Esophagus muscularis mucosa (tissue), 4 donors: ENCODE results near the gene OTUD4. TPM values are rescaled to one million over a fixed set of nuclear protein-coding genes. Genes with fewer than 3 reads are reported as not detected.
"Not testable (repeated sequence)": the region's sequence is repeated elsewhere in the genome, so short reads cannot be mapped to it uniquely, and the experiment has no call there.

Experiments used
- DNase-seq: peaks from one replicate; pipeline ENCODE4 v3.0.0-alpha.2; 2017; ENCODE audit errors: extremely low spot score
- H3K27ac ChIP-seq, 4 donors: fragments of 200-600 bp; sonication (generic); replicated peaks in 1 of 4; 1 replicate in 3 of 4; 2 replicates in 1 of 4; pipeline ENCODE4 v1.5.1; 2016 to 2019; ENCODE audit warnings: mild to moderate bottlenecking in 1 of 4
- H3K27me3 ChIP-seq, 4 donors: fragments of 200-600 bp; sonication (generic); one replicate each; pipeline versions ENCODE4 v1.5.1 to v1.6.0; 2016 to 2019
- H3K36me3 ChIP-seq, 4 donors: fragments of 200-600 bp; sonication (generic); one replicate each; pipeline ENCODE4 v1.5.1; 2016 to 2019
- H3K4me1 ChIP-seq, 4 donors: fragments of 200-600 bp; sonication (generic); one replicate each; pipeline ENCODE4 v1.5.1; 2016 to 2019
- H3K4me3 ChIP-seq, 4 donors: fragments of 200-600 bp; sonication (generic); 1 replicate in 2 of 4; 2 replicates in 2 of 4; pipeline ENCODE4 v1.5.1; 2016 to 2019; ENCODE audit warnings: mild to moderate bottlenecking in 4 of 4, moderate library complexity in 1 of 4
- H3K9me3 ChIP-seq, 4 donors: fragments of 200-600 bp; sonication (generic); 1 replicate in 3 of 4; 2 replicates in 1 of 4; pipeline ENCODE4 v1.5.1; 2016 to 2019
- EP300 ChIP-seq: sonication (generic); formaldehyde crosslinking; IDR thresholded peaks from one replicate; pipeline ENCODE4 v1.6.1; 2017; ENCODE audit warnings: antibody characterized with exemption
- POLR2A ChIP-seq: fragments of 450-650 bp; IDR thresholded peaks from one replicate; pipeline ENCODE4 v1.6.1; 2017; ENCODE audit warnings: antibody characterized with exemption, moderate library complexity, mild to moderate bottlenecking, low read depth
- POLR2AphosphoS5 ChIP-seq, 2 donors: sonication (generic); formaldehyde crosslinking; IDR thresholded peaks; one replicate each; pipeline ENCODE4 v1.6.1; 2017; ENCODE audit warnings: antibody characterized with exemption in 2 of 2
- WGBS: methylation state at CpG from one replicate; pipeline ENCODE4 v1.1.5; 2018; 5-methylcytosine and 5-hydroxymethylcytosine counted together
- intact Hi-C: fragments of 100-400 bp; cut with DNase I; formaldehyde crosslinking; loops from one replicate; pipeline ENCODE4 v1.15.1; 2023
- total RNA-seq, 4 donors: library from RNA; depleted of rRNA; stranded (reverse); fragments of >200 nt; gene quantifications; one replicate each; pipeline versions ENCODE4 v1.1.0 to v1.2.1, GENCODE V29; 2016
- TF ChIP-seq, protein P1 (sequence below), 3 experiments: fragments of 200-600 bp in 2 of 3; fragments of 450-650 bp in 1 of 3; sonication (generic) in 2 of 3; IDR thresholded peaks; one replicate each; pipeline ENCODE4 v1.5.1; 2017 to 2019; ENCODE audit warnings: antibody characterized with exemption in 3 of 3, mild to moderate bottlenecking in 2 of 3, moderate library complexity in 1 of 3

Gene OTUD4
- total RNA-seq, 4 donors from 2014 or later: 29.8 to 49.1 (median 38.3) TPM

DNA sequence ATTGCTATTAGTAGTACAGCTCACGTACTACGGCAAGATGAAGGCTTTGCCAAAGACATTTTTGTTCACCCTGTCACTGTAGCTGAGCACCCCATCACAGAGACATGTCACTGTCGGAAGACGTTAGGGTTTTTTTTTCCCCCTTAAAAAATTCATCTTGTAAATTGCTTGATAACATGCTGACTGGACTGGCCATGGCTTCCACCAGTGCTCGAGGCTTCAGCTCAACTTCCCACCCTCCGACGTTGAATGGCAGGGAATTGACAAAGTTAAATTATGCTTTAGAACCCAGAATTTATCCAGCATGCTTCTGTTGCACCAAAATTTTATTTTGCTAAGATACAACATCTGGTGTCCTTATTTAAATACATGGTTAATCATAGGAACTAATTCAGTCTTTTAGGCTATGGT lies 707 bp upstream of the OTUD4 start:
- TF ChIP-seq EP300: no peak
- TF ChIP-seq, protein P1, sequence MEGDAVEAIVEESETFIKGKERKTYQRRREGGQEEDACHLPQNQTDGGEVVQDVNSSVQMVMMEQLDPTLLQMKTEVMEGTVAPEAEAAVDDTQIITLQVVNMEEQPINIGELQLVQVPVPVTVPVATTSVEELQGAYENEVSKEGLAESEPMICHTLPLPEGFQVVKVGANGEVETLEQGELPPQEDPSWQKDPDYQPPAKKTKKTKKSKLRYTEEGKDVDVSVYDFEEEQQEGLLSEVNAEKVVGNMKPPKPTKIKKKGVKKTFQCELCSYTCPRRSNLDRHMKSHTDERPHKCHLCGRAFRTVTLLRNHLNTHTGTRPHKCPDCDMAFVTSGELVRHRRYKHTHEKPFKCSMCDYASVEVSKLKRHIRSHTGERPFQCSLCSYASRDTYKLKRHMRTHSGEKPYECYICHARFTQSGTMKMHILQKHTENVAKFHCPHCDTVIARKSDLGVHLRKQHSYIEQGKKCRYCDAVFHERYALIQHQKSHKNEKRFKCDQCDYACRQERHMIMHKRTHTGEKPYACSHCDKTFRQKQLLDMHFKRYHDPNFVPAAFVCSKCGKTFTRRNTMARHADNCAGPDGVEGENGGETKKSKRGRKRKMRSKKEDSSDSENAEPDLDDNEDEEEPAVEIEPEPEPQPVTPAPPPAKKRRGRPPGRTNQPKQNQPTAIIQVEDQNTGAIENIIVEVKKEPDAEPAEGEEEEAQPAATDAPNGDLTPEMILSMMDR (IDR thresholded peaks at IDR 0.05): no peak
- TF ChIP-seq POLR2AphosphoS5 (IDR thresholded peaks at IDR 0.05): no peak
- no peak for TF ChIP-seq POLR2A
- Histone ChIP-seq H3K27me3 (no peaks in the 10 kb centered on the region), H3K27ac (peak overlapping the region; percentile 96 to 98 (median 98)), H3K4me3 (peak overlapping the region; percentile 71 to 91 (median 86)), H3K4me1 (peaks cover 15 to 37% (median 33%) of the 10 kb centered on the region in 4 donors), H3K9me3 (no peaks in the 10 kb centered on the region), H3K36me3 (no peaks in the 10 kb centered on the region)
- 7% methylated on average over 7 of the region's 7 CpGs for WGBS
- intact Hi-C loops: loop anchor here (5.0 kb wide), 1 partner anchor 436 kb away; the partner anchor contains the start of gene MMAA
- DNase-seq: no peak

DNA sequence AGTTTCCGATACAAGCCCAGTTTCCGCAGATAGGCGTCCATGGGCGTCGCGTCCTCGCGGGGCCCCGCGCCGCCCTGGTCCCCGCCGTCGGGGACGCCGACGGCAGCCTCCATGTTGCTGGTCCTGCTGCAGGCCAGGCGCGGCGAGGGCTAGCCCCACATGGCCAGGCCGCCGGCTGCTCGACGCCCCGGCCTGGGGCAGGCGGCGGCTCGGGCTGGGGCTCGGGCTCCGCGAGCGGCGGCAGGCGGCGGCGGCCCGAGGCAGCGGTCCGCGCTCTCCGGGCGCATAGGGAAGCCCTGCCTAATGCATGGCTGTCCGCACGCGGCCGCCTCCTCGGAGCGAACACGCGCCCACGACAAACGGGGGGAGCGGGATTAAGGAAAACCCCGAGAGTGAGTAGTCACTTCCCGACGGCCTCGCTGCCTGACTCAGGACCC lies 510 bp downstream of the OTUD4 start:
- 0% methylated on average over 6 of the region's 57 CpGs for WGBS

DNA sequence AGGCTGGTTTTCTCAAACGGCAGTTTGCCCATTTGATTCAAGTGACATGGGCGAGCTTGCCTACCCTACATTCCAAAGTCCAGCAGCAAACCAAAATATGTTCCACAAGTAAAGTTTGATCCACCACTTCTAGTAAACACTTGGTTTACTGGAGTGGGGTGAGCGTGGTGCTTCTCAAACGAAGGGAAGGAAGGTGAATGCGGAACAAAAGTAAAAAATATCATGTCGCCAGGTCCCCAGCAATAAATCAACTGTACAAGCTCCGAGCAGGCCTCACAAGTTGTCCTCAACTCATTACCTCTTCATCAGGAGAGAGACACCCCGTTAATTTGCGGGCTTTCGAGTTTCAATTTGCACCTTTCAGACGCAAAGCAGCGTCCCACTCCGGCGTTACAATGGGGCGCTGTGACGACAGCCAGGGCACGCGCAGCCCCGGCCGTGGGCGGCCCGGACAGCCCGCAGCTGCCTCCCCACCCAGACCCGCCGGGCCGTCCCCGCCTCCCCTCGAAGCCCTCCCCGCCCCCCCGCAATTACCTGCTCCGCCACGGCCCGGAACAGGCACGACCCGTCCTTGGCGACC lies 1.0 kb downstream of the OTUD4 start:
- TF ChIP-seq, protein P1 (IDR thresholded peaks at IDR 0.05): no peak
- peak; percentile 68 to 79 for TF ChIP-seq POLR2AphosphoS5 (IDR thresholded peaks at IDR 0.05)
- TF ChIP-seq POLR2A: peak; percentile 14
- TF ChIP-seq EP300: peak; percentile 23
- Histone ChIP-seq H3K36me3 (no peaks in the 10 kb centered on the region), H3K4me1 (peaks cover 24 to 49% (median 42%) of the 10 kb centered on the region in 4 donors), H3K27me3 (no peaks in the 10 kb centered on the region), H3K4me3 (peak overlapping the region; percentile 71 to 91 (median 86)), H3K9me3 (no peaks in the 10 kb centered on the region), H3K27ac (peak overlapping the region; percentile 96 to 98 (median 98))
- WGBS: 0% methylated on average over 25 of the region's 36 CpGs
- intact Hi-C loops: loop anchor here (5.0 to 10.0 kb wide), 2 partner anchors 82 to 305 kb away; partner anchors contain the start of genes ABCE1, ANAPC10 and SMAD1
- DNase-seq: no peak

More for the DNA sequence above, 510 bp downstream of the OTUD4 start:
- H3K4me3 ChIP-seq: peak overlapping the region; percentile 71 to 91 (median 86)
- peaks cover 24 to 49% (median 42%) of the 10 kb centered on the region in 4 donors for H3K4me1 ChIP-seq
- H3K27me3 ChIP-seq, H3K9me3 ChIP-seq, H3K36me3 ChIP-seq, DNase-seq: not testable (repeated sequence)
- intact Hi-C loops: loop anchor here (5.0 to 10.0 kb wide), 3 partner anchors 83 to 437 kb away; partner anchors contain the start of genes ABCE1, ANAPC10, MMAA and SMAD1
- H3K27ac ChIP-seq: peak overlapping the region; percentile 96 to 98 (median 98)

DNA sequence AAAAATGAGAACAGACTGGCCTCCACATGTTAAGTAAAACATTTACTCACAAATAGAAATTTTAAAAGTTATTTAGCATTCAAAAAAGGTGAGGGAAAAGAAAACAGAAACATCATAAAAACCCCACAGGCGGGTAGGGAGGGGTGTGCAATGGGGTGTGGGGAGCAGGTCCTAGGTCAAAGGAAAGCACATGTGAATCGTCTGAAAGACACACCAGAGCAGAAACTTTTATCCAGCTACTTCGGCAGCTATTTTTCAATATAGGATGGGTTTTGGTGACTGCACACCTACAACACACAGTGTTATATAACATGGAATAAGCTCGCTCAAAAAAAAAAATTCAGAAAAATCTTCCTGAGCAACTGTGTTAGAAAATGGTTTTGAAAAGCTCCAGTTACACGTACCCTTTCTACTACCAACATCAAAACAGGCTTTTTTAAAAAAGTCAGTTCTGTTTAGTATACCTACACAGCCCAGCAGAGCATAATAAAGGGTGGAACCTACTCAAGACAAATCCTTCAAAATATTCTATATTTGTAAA lies 1.6 kb downstream of the OTUD4 start:
- Histone ChIP-seq H3K27me3 (no peaks in the 10 kb centered on the region), H3K4me3 (peak overlapping the region; percentile 71 to 91 (median 86)), H3K4me1 (peaks cover 24 to 49% (median 42%) of the 10 kb centered on the region in 4 donors), H3K27ac (peak overlapping the region; percentile 96 to 98 (median 98)), H3K9me3 (no peaks in the 10 kb centered on the region), H3K36me3 (peaks cover 0 to 4% (median 2%) of the 10 kb centered on the region in 4 donors)
- 5% methylated on average over 5 of the region's 5 CpGs for WGBS
- no peak for DNase-seq
- intact Hi-C loops: loop anchor here (5.0 to 10.0 kb wide), 2 partner anchors 82 to 306 kb away; partner anchors contain the start of genes ABCE1, ANAPC10 and SMAD1
- no peak for TF ChIP-seq POLR2A
- TF ChIP-seq POLR2AphosphoS5 (IDR thresholded peaks at IDR 0.05): no peak
- TF ChIP-seq, protein P1 (IDR thresholded peaks at IDR 0.05): no peak
- TF ChIP-seq EP300: no peak

DNA sequence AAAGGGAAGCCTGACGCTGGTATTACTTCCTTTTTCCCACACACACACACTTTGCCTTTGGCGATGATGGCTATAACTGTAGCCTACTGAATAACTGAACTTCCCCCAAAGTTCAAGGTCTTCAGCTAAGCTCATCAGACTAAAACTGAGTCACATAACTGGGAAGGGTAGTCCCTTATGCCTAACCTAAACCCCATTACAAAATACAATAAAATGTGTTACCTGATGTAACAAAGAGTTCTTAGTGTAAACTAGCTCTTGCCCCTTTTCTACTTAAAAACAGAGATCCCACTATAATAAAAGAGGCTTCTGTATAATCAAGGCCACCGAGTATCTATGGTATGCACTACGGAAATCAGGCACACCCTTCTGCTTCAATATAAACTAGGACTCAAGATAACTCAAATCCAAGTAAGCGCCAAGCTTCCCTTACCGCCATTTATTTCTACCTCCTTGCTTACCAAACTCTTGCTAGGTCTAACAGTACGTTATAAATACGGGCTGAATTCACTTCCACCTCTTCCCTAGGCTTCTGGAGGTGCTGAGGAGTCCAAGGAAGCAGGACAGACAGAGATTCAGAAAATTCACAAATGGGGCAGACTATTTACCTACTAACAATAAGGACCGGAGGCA lies 2.4 kb downstream of the OTUD4 start:
- WGBS: 15% methylated on average over 9 of the region's 9 CpGs
- Histone ChIP-seq H3K9me3 (no peaks in the 10 kb centered on the region), H3K4me3 (peak overlapping the region; percentile 71 to 91 (median 86)), H3K4me1 (peaks cover 24 to 49% (median 43%) of the 10 kb centered on the region in 4 donors), H3K36me3 (peaks cover 0 to 12% (median 2%) of the 10 kb centered on the region in 4 donors), H3K27me3 (no peaks in the 10 kb centered on the region), H3K27ac (peak overlapping the region; percentile 96 to 98 (median 98))
- intact Hi-C loops: loop anchor here (5.0 to 10.0 kb wide), 2 partner anchors 81 to 307 kb away; partner anchors contain the start of genes ABCE1, ANAPC10 and SMAD1
- TF ChIP-seq POLR2AphosphoS5 (IDR thresholded peaks at IDR 0.05): no peak
- DNase-seq: no peak
